ENCODE results near the gene TMEM163. TPM values are rescaled to one million over a fixed set of nuclear protein-coding genes. Genes with fewer than 3 reads are reported as not detected.

Gene TMEM163
- total RNA-seq, 1 donor from 2014 or later = 0.40 TPM

DNA sequence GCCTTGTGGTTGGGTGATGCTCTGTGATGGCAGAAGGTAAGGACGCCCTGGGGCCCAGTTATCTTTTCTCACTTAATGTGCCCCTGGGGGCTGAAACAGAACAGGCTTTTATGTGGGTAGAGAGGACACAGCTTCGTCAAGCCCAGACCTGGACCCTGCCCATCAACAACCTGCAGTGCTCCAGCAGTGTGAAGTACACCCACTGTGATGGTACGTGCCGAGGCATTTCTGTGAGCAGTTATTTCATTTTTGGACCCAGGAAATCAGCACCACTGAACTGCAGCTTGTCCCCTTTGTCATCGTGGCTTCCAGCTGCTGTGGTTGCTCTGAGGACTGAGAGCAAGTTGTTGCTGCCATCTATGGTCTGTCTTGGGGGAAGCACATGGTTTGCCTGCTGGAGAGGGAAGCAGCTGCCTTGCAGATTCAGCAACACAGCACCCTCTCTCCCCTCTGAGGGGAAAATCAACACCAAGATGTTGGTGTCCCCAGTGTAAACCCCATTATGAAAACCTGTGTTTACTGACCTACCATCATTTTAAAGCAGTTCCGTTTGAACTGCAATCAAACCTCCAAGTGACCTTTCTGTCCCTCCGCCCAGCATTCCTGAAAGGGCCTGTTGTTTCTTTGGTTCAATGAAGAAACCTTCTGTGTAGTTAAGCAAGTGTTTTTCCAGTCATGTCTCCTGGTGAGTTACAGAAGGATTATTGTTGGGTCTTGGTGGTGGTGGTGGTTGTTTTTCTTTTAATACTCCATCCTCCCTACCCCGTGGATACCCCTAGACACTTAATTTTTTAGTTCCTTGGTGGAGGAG is 306.8 kb downstream of the TMEM163 start:
- intact Hi-C loops (cut with micrococcal nuclease) = loop anchor here (5.0 to 10.0 kb wide), 2 partner anchors 167 to 295 kb away; no protein-coding TSS in a partner anchor
- DNase-seq (peak; percentile 57), ATAC-seq (peak; percentile 95)

DNA sequence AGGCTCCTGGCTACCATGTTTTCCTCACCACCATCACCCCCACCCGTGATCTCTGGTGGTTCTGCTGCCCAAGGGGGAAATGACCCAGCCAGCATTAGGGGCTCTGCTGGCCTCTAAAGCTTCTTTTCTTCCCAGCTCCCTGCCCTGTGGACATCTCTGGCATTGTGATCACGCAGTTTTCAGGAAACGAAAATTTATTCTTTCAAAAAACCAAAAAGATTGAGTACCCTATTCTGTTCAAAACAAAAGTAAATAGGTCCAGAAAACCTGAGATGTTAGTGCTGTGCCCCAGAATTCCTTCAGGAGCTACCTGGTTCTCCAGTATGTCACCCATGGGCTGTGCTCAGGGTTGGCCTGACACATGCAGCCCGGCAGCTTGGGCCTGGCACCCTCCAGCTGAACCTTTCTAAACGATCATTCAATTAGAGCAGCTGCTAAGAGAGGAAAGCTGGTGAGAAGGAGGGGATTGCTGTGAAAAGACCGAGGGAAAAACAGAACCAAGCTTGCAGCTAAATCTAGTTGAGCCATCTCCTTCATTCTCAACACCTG is 307.4 kb downstream of the TMEM163 start:
- peak; percentile 34 for DNase-seq
- ATAC-seq = peak; percentile 60
- intact Hi-C loops (cut with micrococcal nuclease) = loop anchor here (5.0 to 10.0 kb wide), 2 partner anchors 167 to 294 kb away; no protein-coding TSS in a partner anchor

DNA sequence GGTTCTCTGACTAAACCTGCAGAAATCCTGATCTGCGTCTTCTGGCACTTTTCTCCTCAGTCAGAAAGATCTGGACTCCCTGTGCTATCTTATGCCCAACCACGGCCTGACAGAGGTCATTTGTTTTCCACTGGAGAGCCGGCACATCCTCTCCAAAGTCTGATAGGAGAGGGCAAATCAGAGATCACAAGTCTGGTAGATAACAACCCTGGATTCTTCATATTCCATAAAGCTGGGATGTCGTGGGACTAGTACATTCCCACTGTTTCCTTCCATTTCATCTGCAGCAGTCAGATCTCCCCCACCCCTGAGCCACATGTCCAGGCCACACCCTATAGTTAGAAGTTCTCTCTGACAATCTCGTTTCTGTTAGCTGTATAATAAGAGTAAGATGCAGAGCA is 308.0 kb downstream of the TMEM163 start:
- no peak for DNase-seq
- ATAC-seq = peak; percentile 45
- intact Hi-C loops (cut with micrococcal nuclease) = loop anchor here (5.0 to 10.0 kb wide), 2 partner anchors 166 to 294 kb away; no protein-coding TSS in a partner anchor

DNA sequence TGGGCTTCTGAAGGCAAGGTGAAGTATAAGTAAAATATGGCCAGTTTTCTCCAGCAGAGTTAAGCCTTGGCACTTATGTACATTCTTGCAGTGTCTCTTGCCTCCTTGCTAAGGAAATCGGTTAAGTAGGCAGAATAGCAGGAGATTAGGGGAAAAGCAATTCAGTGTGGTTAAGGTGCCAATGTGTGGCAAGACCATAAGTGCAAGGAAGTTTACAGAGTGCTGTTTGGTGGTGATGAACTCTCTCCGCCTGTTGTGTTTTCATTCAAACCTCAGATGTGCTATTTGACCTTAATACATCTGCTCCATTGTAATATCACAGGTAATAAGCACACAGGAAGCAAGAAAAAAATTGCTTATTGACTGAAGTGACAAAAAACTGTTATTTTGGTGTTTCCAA is 308.8 kb downstream of the TMEM163 start:
- DNase-seq = no peak
- ATAC-seq = no peak
- intact Hi-C loops (cut with micrococcal nuclease) = loop anchor here (5.0 to 10.0 kb wide), 2 partner anchors 165 to 293 kb away; no protein-coding TSS in a partner anchor

DNA sequence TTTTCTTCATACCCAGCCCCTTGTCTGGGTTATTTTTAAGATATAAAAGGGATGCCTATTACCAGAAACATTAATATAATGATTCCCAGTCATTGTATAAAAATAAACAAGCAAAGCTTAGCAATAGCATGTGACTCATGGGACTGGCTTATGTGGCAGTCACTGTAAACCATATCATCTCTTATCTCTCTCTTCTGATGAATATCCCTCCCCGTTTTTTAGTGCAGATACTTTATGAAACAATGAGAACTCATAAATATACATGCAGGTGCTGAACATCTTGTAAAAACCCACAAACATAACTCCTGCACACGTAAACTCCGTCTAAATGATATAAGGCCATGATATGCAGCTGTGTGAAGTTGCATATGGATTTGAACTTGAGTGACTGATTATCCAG is 310.0 kb downstream of the TMEM163 start:
- intact Hi-C loops (cut with micrococcal nuclease) = no loop called here

DNA sequence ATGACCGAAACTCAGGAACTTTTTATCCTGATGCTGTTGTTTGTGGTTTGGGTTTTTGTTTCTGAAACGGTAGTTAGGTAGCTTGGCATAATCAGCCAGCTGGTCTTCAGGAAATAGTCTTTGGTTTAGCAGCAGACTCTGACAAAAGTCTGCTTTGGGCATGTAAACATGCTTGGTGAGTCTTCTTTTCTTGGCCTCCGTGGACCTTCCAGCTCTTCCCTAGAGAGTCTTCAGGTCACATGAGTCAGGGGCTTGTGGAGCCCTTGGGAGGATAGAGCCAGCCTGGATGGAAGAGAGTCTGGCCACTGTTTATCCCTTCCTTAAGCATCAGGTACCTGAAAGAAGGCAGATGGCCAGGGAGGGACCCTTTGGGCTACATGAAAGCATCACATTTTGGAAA is 310.4 kb downstream of the TMEM163 start:
- no peak for DNase-seq
- intact Hi-C loops (cut with micrococcal nuclease) = no loop called here
- no peak for ATAC-seq

More for the DNA sequence above, 310.0 kb downstream of the TMEM163 start:
- DNase-seq (no peak), ATAC-seq (no peak)

GRCh38 chr2:134407154-134407890 is 311.5 kb downstream of the TMEM163 start:
- no peak for ATAC-seq
- intact Hi-C loops (cut with micrococcal nuclease) = no loop called here

DNA sequence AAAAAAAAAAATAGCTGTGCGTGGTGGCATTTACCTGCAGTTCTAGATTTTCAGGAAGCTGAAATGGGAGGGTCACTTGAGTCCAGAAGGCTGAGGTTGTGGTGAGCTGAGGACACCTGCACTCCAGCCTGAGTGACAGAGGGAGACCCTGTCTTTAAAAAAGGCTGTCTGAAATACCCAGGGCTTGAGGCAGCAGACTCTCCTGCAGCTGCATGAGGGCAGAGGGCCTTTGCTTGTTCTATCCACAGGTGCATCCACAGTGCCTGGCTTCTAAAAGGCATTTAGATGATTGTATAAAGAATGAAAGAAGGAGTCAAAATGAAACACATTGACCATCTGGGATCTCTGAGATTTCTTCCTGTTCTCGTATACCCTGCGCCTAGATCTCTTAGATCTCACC is 312.1 kb downstream of the TMEM163 start:
- ATAC-seq (no peak), DNase-seq (no peak)
- intact Hi-C loops (cut with micrococcal nuclease) = no loop called here

More at GRCh38 chr2:134407154-134407890, 311.5 kb downstream of the TMEM163 start:
- DNase-seq = no peak

GRCh38 chr2:134406311-134406710 is 312.5 kb downstream of the TMEM163 start:
- DNase-seq (no peak), ATAC-seq (no peak)
- intact Hi-C loops (cut with micrococcal nuclease) = no loop called here

Other genes starting within 250 kb of the TMEM163 start
- not detected for gene ACMSD, start 119.6 kb upstream of the TMEM163 start, total RNA-seq
- gene CCNT2, start 199.8 kb upstream of the TMEM163 start, total RNA-seq = 20.9 TPM

Data from left ventricle myocardium superior (tissue), 1 donor.